Subcutaneous abdominal adipose tissue (tissue), 5 donors: Measurements from ENCODE around the gene RBM15.

Experiments
- H3K27ac ChIP-seq: one replicate; pipeline ENCODE4 v1.7.0; 2013; ENCODE audit warnings: low read depth, mild to moderate bottlenecking, inconsistent platforms, low read length, moderate library complexity
- H3K27me3 ChIP-seq, 5 donors: one replicate each; pipeline ENCODE4 v1.7.0; 2013; ENCODE audit warnings: low read length in 5 of 5, inconsistent platforms in 1 of 5; ENCODE audit not compliant: control insufficient read depth in 5 of 5, insufficient read depth in 4 of 5
- H3K36me3 ChIP-seq, 5 donors: one replicate each; pipeline ENCODE4 v1.7.0; 2013; ENCODE audit warnings: low read length in 5 of 5; ENCODE audit not compliant: control insufficient read depth in 5 of 5, insufficient read depth in 5 of 5
- H3K4me1 ChIP-seq, 5 donors: one replicate each; pipeline ENCODE4 v1.7.0; 2013; ENCODE audit warnings: low read length in 5 of 5, mild to moderate bottlenecking in 3 of 5, moderate library complexity in 1 of 5; ENCODE audit not compliant: control insufficient read depth in 5 of 5, insufficient read depth in 5 of 5
- H3K4me3 ChIP-seq, 5 donors: one replicate each; pipeline ENCODE4 v1.7.0; 2013; ENCODE audit warnings: low read length in 5 of 5, low read depth in 1 of 5
- H3K9ac ChIP-seq, 5 donors: one replicate each; pipeline ENCODE4 v1.7.0; 2013; ENCODE audit warnings: low read length in 5 of 5, mild to moderate bottlenecking in 4 of 5, moderate library complexity in 3 of 5
- H3K9me3 ChIP-seq, 5 donors: one replicate each; pipeline ENCODE4 v1.7.0; 2013; ENCODE audit warnings: low read length in 5 of 5; ENCODE audit not compliant: control insufficient read depth in 5 of 5
- donor health status: healthy.
- donor health status: healthy.
- donor health status: healthy.
- donor health status: healthy.
- donor health status: healthy.

The RBM15 gene

GRCh38 chr1:110346690-110347089 is 7.5 kb downstream of the RBM15 start:
- Histone ChIP-seq H3K4me1 (peaks cover 4 to 83% (median 51%) of the 10 kb centered on the region in 5 donors), H3K27ac (no peak overlapping the region)

GRCh38 chr1:110347182-110347893 is 8.2 kb downstream of the RBM15 start:
- H3K36me3 ChIP-seq: peaks cover 6 to 21% (median 19%) of the 10 kb centered on the region in 5 donors
- H3K4me3 ChIP-seq: peak overlapping the region in 1 of 5 donors; percentile 7
- no peaks in the 10 kb centered on the region for H3K27me3 ChIP-seq
- peaks cover 0 to 77% (median 48%) of the 10 kb centered on the region in 5 donors for H3K4me1 ChIP-seq
- no peak overlapping the region for H3K27ac ChIP-seq
- no peak overlapping the region for H3K9ac ChIP-seq
- no peaks in the 10 kb centered on the region for H3K9me3 ChIP-seq

More at GRCh38 chr1:110346690-110347089, 7.5 kb downstream of the RBM15 start:
- Histone ChIP-seq H3K4me3 (no peak overlapping the region), H3K9me3 (no peaks in the 10 kb centered on the region), H3K36me3 (peaks cover 6 to 27% (median 24%) of the 10 kb centered on the region in 5 donors), H3K27me3 (no peaks in the 10 kb centered on the region), H3K9ac (peak overlapping the region in 1 of 5 donors; percentile 25)

- H3K27me3 ChIP-seq: no peaks in the 10 kb centered on the region
- no peaks in the 10 kb centered on the region for H3K9me3 ChIP-seq
- H3K4me1 ChIP-seq: peaks cover 0 to 70% (median 41%) of the 10 kb centered on the region in 5 donors
- H3K27ac ChIP-seq: peak overlapping the region; percentile 18
- peak overlapping the region in 1 of 5 donors; percentile 12 for H3K9ac ChIP-seq
- peaks cover 3 to 22% (median 19%) of the 10 kb centered on the region in 5 donors for H3K36me3 ChIP-seq
- H3K4me3 ChIP-seq: no peak overlapping the region
These were observed 8.9 kb downstream of the RBM15 start for GRCh38 chr1:110348050-110348449.

GRCh38 chr1:110348771-110349170 is 9.6 kb downstream of the RBM15 start:
- no peak overlapping the region for H3K4me3 ChIP-seq
- no peaks in the 10 kb centered on the region for H3K27me3 ChIP-seq
- peaks cover 3 to 28% (median 17%) of the 10 kb centered on the region in 5 donors for H3K36me3 ChIP-seq
- peak overlapping the region; percentile 18 for H3K27ac ChIP-seq
- H3K9me3 ChIP-seq: no peaks in the 10 kb centered on the region
- H3K4me1 ChIP-seq: peaks cover 0 to 62% (median 39%) of the 10 kb centered on the region in 5 donors
- H3K9ac ChIP-seq: peak overlapping the region in 2 of 5 donors; percentile 21 to 24

- Histone ChIP-seq H3K27me3 (no peaks in the 10 kb centered on the region), H3K9me3 (no peaks in the 10 kb centered on the region), H3K36me3 (peaks cover 0 to 21% (median 15%) of the 10 kb centered on the region in 5 donors), H3K27ac (no peak overlapping the region), H3K4me3 (no peak overlapping the region), H3K9ac (peak overlapping the region in 1 of 5 donors; percentile 47), H3K4me1 (peaks cover 0 to 50% (median 32%) of the 10 kb centered on the region in 5 donors)
These were observed 11.2 kb downstream of the RBM15 start for GRCh38 chr1:110350360-110350759.

GRCh38 chr1:110355321-110355720 is 16.1 kb downstream of the RBM15 start:
- Histone ChIP-seq H3K27ac (no peak overlapping the region), H3K9ac (peak overlapping the region in 1 of 5 donors; percentile 35), H3K4me1 (peaks cover 0 to 15% (median 10%) of the 10 kb centered on the region in 5 donors), H3K4me3 (no peak overlapping the region), H3K9me3 (no peaks in the 10 kb centered on the region), H3K36me3 (peaks cover 3 to 13% (median 7%) of the 10 kb centered on the region in 5 donors), H3K27me3 (no peaks in the 10 kb centered on the region)

- H3K36me3 ChIP-seq: peaks cover 3 to 13% (median 7%) of the 10 kb centered on the region in 5 donors
- no peak overlapping the region for H3K9ac ChIP-seq
- H3K27me3 ChIP-seq: no peaks in the 10 kb centered on the region
- H3K4me3 ChIP-seq: no peak overlapping the region
- no peak overlapping the region for H3K27ac ChIP-seq
- H3K9me3 ChIP-seq: no peaks in the 10 kb centered on the region
- H3K4me1 ChIP-seq: peaks cover 0 to 5% (median 4%) of the 10 kb centered on the region in 5 donors
These were observed 17.2 kb downstream of the RBM15 start for GRCh38 chr1:110356379-110356778.

GRCh38 chr1:110360431-110360830 is 21.3 kb downstream of the RBM15 start:
- H3K4me1 ChIP-seq: peaks cover 0 to 4% (median 0%) of the 10 kb centered on the region in 5 donors
- no peak overlapping the region for H3K9ac ChIP-seq
- no peak overlapping the region for H3K4me3 ChIP-seq
- peaks cover 6 to 17% (median 13%) of the 10 kb centered on the region in 5 donors for H3K36me3 ChIP-seq
- H3K9me3 ChIP-seq: no peaks in the 10 kb centered on the region
- no peaks in the 10 kb centered on the region for H3K27me3 ChIP-seq
- no peak overlapping the region for H3K27ac ChIP-seq

GRCh38 chr1:110361856-110362255 is 22.7 kb downstream of the RBM15 start:
- H3K4me1 ChIP-seq: peaks cover 0 to 2% (median 0%) of the 10 kb centered on the region in 5 donors
- H3K27ac ChIP-seq: no peak overlapping the region
- H3K9me3 ChIP-seq: no peaks in the 10 kb centered on the region
- no peaks in the 10 kb centered on the region for H3K27me3 ChIP-seq
- no peak overlapping the region for H3K4me3 ChIP-seq
- no peak overlapping the region for H3K9ac ChIP-seq
- H3K36me3 ChIP-seq: peaks cover 5 to 20% (median 13%) of the 10 kb centered on the region in 5 donors

GRCh38 chr1:110364221-110364620 is 25.0 kb downstream of the RBM15 start:
- Histone ChIP-seq H3K4me1 (no peaks in the 10 kb centered on the region), H3K27ac (no peak overlapping the region), H3K4me3 (no peak overlapping the region), H3K9me3 (no peaks in the 10 kb centered on the region), H3K27me3 (no peaks in the 10 kb centered on the region), H3K9ac (no peak overlapping the region), H3K36me3 (peaks cover 5 to 24% (median 18%) of the 10 kb centered on the region in 5 donors)
